D341Med (cell line): ENCODE measurements around the gene FRMPD4.

ENCODE experiments used
- DNase-seq: peaks from one replicate; pipeline ENCODE4 v3.0.0; 2012; ENCODE audit warnings: low spot score

Gene FRMPD4

DNA sequence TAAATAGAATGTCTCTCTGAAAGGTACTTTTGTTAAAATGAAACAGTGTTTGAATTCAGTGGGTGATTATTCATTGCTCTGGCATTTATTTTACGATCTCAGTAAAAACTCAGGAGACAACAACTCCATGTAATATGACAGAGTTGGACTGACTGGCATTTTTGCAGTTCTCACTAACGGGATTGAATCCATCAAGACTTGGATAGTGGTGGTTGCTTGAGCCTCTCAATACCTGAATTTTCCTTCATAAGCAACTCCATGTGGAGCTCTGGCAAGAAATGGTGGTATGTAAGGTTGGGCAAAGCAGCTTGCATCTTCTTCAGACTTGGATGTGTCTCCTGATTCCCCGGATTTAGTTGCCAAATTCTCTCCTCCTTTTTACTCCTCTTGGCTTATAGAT, 72.7 kb downstream of the FRMPD4 start:
- DNase-seq, result no peak

DNA sequence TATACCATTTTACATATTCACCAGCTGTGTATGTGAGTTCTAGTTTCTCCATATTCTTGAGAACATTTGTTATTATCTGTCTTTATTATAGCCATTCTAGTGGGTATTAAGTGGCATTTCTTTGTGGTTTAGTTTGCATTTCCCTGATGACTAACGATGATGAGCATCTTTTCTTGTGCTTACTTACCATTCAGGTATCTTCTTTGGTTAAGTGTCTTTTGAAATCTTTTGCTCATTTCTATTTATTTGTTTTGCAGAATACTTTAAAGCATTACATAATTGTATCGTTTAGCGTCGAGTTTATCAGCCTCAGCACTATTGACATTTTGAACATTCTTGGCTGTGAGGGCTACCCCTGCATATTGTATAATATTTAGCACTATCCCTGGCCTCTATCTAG, 85.4 kb downstream of the FRMPD4 start:
- no peak for DNase-seq

DNA sequence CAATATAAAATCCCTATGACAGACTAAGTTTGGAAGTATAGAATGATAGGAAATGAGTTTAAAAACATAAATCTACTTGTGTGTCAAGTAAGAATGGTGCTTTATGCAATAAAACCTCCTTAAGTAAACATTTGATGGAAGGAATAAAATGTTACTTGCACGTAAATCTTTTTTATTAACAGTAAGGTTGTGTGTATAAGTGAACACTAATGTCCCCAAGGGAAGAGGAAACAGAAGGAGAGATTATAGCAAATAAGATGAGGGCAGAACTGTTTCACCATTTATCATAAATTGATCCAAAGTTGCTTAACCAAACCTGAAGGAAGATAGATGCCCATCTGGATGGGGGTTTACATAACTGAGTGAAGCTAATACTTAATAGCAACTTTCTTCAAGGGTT, 86.8 kb downstream of the FRMPD4 start:
- no peak for DNase-seq

DNA sequence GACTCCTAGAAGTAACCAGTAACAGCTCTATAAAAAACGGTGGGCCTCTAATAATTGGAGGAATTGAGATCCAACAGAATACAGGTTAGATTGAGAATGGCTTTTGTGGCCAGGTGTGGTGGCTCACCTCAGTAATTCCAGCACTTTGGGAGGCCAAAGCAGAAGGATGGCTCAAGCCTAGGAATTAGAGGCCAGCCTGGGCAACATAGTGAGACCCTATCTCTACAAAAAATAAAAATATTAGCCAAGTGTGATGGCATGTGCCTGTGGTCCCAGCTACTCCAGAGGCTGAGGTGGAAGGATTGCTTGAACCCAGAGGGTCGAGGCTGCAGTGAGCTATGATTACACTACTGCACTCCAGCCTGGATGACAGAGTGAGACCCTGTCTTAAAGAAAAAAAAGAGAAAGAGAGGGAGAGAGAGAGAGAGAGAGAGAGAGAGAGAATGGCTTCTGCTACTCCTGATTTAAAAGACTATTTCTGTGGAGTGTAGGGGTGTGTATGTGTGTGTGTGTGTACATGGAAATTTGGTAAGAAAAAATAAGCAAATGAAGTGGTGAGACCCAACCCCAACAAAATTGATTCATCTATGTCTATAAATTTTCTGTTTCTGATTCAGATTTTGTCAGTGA, 89.3 kb downstream of the FRMPD4 start:
- no peak for DNase-seq

DNA sequence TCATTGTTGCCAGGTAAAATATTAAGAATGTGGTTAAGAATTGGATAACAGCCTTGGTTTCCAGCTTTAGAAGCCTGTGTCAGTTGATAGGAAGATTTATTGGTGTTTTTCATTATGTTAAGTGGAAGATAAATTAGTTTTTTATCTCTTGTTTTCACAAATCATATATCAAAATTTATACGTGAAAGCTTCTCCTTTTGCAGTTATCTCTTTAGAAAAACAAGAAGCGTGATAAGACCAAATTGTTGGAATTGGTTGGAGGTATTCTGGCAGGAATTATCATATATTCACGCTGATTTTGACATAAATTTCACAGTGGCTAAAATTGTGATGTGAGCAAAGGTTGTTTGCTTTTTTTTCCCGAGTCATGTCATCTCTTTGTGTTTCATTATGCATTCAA, 90.6 kb downstream of the FRMPD4 start:
- no peak for DNase-seq

DNA sequence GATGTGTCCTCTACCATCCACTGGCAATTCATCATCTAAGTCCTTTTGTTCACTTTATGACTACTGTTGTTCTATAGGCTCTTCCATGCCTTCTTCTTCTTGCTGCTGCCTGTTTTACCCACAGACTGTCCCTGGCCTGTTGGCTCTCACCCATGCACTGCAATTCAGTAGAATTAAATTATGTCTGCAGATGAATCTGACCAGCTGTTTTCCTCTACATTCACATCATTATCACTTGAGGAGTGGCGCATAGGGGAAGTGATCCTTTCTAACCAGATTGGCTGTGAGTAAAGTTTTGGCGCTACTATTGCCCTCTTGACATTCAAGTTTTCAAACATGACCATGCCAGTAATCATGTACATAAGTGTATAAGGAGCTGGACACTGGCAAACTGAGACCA, 91.7 kb downstream of the FRMPD4 start:
- no peak for DNase-seq

DNA sequence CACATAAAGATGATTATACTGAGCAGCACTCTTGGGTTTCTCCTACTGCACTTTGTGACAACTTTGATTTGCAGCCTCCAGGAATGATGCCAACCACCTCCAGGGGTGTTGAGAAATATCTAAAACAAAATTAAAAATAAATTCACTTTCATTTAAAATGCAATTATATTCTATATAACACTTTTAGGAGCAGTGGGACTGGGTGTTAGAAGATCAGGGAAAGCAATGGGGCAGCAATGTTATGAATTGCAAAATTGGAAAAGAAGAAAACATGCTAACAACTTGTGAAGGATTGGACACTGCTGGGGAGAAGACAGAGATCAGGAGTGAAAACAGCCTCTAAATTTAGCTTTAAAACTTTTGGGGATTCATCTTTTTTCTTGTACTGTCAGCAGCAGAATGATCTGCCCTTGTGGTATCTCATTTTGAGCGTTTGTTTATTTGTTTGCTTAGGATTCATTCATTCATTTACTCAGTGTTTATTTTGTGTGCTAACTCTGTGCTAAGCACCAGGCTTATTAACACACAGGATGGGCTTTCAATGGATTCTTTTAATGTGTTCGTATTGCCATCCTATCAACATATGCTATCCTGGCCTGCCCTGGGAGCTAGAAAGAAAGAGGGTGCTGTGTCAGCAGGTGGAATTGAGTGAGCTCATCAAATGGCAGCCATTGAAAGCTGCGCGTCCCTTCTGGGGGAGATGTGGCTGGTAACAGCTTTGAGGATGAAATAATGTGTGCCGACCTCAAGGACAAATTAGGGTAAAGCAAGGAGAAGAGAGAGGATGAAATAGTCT, 96.5 kb downstream of the FRMPD4 start:
- no peak for DNase-seq

DNA sequence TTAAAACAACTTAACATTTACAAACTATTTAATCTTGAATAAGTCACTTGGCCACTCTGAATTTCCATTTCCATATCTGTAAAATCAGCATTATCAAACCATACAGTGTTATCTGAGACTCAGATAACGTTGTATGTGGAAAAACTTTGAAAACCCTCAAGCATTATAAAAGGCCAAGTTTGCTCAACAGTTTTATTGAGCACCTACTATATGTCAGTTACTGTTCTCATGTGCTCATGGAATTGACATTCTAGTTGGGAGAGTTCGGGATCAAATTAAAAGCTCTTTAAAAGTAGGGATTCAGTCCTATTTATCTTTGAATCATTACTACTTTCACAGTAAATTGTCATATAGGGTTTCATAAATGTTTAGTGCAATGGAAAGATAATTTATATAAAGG, 97.9 kb downstream of the FRMPD4 start:
- no peak for DNase-seq

DNA sequence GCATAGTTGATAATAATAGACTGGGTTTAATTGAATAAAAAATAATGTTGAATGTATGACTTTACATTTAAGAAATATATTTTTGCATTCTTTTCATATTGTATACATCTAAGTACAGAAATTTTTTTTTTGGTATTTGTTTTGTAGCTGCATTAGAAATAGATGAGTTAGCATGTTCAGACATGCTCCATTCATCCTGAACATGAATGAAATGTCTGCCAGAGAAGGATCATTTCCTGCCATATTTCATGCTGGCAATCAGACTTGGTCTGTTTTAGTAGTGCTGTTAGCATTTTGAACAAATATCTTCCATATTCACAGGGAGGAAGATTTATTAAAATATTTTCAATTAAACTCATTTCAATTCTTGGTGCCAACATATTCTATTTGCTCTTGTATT, 98.9 kb downstream of the FRMPD4 start:
- no peak for DNase-seq

DNA sequence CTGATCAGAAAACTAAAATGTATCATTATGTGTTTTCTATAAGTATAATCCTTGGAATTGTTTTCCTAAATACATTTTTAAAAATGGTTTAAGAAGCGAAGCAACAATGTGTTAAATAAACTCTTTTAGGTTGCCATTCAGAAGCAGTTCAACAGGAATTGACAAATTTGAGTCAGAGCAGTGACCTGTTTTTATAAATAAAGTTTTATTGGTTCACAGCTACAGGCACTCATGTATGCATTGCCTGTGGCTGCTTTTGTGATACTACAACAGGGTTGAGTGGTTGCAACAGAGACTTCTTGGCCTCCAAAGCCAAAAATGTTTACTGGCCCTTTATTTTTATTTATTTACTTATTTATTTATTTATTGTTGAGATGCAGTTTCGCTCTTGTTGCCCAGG, 99.5 kb downstream of the FRMPD4 start:
- no peak for DNase-seq

DNA sequence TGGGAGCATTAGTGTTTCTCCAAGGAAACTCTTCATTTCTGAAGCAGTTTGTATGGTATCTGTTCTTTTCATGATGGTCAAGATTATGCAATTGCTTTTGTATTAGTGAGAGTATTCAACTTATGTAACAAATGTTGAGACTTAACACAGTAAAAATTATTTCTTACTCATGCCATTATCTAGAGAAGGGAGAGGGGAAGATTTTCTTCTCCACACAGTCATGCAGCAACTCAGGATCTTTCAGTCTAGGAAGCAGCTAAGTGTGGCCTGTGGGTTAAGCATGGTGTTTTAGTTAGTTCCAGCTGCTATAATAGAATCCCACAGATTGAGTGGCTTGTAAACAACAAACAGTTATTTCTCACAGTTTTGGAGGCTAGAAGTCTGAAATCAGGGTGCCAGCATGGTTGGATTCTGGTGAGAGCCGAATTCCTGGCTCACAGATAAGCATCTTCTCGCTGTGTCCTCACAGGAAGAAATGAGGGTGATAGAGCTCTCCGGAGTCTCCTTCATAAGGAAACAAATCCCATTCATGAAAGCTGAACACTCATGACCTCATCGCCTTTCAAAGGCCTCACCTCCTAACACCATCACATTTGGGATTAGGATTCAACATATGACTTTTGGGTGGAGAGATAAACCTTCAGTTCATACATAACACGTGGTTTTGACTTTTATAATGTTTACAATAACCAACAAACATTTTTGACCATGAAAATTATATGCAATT, 101.2 kb downstream of the FRMPD4 start:
- no peak for DNase-seq

DNA sequence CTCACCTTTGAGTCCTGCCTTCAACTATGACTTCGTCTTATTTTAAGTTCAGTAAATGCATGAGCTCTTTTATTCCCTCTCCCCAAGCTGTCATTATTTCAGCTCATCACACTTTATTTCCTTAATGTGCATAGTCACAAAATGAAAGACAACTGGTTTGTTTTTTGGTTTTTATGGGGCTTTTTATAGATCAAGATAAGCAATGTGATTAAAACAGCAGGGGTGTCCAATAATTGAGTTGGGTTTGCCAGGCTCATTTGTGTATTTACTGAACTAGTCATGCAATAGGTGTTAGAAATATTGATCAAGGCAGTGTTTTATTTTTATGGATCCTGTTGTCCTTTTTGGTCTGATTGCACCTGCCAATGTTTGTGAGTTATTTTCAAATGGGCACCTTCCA, 102.2 kb downstream of the FRMPD4 start:
- no peak for DNase-seq

DNA sequence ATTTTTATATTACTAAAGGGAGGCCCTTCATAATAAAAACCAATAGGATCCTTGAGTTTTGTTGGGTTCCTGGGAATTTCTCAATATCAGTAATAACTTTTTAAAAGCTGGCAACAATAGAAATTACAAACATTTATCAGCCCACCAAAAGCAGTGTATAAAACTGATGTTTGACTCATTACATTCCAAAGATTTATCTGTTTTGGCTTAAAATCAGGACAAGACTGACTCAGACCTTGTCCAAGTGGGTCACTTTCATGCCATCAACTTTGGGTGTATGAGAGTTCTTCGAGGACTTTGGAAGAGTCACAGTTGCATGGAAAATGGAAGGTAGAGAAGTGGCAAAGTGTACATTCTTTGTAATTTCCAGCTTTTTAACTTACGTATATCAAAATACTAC, 102.8 kb downstream of the FRMPD4 start:
- DNase-seq, result no peak

DNA sequence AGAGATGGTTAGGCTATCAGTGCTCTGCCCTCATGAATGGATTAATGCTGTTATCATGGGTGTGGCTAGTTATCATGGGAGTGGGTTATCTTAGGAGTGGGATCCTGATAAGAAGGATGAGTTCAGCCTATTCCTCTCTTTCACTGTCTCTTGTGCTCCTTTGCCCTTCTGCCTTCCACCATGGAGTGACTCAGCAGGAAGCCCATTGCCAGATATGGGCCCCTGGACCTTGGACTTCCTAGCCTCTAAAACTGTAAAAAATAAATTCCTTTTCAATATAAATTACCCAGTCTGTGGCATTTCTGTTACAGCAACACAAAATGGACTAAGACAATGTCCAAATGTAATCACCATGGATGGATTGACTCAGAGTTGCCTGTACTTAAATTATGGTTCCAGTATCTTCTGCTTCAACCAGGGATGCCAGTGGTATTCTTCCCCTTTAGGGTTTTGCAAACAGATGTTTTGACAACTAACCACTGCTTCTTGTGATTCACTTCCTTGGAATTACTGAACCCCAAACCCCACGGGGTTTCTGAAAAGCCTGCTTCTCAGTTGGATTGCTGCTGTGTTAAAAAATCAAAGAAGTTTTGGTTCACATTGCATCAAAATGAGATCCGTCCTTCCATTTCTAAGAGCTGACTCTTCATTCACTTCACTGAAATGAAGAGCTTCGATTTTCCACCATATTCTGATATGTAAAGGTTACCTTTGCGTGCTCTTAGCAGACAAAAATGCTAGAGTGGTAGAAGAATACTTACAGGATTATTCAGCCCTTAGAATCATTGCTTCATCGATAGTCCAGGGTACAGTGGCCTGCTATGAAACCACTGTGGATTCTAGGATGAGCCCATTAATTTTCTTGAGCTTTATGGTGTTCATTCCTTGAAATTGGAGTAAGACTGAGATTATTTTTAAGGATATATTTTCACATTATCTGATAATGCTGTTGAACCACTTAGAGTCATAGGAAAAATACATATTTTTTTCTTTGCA, 107.7 kb downstream of the FRMPD4 start:
- DNase-seq, result no peak

DNA sequence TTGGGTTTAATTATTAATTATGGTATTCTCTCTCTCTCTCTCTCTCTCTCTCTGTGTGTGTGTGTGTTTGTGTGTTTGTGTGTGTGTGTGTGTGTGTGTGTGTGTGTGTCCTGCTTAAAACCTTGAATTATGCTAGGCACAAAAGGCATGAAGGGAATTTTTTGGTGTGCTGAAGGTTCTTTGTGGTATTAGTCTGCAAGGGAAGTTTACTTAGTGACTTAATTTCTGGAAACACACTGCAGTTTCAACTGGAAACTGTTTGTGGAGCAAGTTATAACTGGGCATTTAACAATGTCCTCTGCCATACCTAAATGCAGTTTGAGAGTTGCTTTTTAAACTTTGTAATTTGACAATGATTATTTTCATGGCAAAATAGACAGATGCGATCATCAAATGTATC, 111.7 kb downstream of the FRMPD4 start:
- no peak for DNase-seq

DNA sequence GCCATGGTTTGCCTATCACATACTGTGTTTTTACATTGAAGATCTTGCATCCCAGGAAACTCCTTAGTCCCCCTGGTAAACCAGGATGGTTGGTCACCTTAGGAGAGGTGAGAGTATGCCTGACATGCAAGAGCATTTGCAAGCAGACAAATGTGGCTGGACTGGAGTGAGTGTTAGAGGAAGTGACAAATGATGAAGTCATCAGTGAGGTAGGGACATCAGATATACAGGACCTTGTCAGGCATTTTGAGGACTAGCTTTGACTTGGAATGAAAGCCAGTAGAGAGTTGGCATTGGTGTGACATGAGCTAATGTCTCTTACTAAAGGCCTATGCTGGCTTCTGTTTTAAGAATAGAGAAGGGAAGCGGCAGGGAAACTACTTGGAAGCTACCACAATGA, 124.9 kb downstream of the FRMPD4 start:
- no peak for DNase-seq

DNA sequence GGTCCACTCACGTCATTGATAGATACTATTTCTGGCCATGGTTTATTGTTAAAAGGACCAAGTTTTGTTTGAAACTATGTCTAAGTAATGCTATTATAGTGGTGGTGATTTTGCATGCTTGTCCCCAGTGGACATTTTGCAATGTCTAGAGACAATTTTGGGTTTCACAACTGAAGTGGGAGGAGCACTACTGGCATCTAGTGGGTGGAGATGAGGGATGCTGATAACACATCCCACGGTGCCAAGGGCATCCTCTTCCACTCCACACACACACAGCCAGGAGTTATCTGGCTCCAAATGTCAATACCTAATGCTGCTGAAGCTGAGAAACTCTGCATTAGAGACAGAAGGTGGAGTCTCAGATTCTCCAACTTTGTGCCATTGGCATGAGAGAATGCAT, 131.2 kb downstream of the FRMPD4 start:
- DNase-seq, result peak; percentile 18

DNA sequence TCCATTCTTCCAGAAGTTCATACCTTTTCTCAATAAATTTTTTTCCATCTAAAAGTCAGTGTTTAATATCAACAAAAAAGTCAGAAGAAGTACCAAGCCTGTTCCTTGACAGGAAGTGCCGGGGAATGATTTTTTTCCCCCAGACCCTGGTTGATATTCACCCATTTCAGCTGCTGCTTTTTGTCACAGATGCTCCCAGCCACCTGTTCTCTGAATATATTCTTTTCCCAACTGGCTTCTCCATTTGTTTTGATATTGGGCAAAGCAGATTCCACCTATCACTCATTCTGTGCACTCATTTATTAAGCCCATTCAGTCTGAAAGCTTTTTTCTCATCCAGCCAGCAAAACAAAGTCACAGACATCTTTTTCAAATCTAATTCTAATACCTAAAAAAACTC, 139.9 kb downstream of the FRMPD4 start:
- DNase-seq, result no peak

DNA sequence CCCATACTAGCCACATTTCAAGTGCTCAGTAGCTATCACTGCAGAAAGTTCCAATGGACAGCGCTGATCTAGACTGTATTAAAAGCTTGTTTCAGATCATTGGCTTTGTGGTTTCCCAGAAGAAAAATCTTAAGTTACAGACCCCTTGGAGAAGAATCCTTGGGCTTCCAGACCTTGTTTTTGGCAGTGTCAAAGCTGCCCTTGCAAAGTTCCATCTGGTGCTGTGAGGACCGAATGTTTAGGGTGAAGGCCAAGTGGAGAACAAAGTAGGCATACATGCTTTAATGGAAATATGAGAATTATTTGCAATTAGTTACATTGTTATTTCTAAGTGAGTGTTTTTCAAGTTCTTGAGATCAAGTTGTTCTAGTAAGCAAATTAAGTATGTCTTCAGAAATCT, 144.7 kb downstream of the FRMPD4 start:
- no peak for DNase-seq

DNA sequence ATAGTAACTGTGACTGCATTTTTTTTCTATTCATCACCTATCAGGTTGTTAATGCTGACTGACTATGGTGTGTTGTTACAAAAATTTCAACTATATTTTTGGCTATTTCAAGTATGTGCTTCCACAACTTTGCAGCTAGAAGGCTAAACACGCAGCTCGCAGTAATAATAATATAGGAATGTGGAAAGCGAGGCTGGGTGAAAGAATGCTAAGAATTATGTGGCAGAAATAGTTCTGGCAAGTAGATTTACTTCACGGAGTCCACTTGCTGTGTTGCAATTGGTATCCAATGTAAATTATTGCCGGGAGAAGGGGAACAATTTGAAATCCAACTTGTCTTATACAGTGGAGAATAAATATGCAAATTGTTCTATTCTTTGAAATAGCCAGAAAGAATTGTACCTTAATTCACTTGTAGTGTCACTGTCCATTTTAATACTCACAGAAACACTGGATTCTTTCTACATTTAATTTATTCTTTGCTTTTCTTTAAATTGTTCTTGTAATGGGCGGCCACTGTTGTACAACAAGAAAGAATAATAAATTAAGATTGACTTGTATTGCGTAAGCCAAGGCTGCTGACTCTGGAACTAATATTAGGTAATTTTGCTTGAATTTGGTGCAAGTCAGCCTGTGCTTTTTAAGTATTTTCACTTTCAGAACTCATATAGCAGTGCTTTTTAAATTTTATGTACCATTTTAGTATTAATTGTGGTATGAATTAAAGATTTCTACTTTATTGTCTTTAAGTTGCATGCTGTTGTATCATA, 154.9 kb downstream of the FRMPD4 start:
- no peak for DNase-seq

DNA sequence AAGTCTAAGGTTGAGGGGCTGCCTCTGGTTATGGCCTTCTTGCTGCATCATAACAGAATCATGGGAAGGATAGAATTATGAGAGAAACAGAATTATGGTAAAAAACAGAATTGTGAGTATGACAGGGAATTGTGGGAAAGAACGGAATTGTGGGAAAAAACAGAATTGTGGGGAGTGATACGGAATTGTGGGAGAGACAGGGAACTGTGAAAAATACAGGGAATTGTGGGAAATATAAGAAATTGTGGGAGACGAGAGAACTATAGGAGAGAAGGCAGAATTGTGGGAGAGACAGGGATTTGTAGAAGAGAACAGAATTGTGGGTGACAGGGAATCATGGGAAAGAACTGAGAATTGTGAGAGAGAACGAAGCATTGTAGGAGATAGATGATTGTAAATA, 159.1 kb downstream of the FRMPD4 start:
- no peak for DNase-seq
